Measurements from ENCODE around the gene C21orf91.

The C21orf91 gene

DNA sequence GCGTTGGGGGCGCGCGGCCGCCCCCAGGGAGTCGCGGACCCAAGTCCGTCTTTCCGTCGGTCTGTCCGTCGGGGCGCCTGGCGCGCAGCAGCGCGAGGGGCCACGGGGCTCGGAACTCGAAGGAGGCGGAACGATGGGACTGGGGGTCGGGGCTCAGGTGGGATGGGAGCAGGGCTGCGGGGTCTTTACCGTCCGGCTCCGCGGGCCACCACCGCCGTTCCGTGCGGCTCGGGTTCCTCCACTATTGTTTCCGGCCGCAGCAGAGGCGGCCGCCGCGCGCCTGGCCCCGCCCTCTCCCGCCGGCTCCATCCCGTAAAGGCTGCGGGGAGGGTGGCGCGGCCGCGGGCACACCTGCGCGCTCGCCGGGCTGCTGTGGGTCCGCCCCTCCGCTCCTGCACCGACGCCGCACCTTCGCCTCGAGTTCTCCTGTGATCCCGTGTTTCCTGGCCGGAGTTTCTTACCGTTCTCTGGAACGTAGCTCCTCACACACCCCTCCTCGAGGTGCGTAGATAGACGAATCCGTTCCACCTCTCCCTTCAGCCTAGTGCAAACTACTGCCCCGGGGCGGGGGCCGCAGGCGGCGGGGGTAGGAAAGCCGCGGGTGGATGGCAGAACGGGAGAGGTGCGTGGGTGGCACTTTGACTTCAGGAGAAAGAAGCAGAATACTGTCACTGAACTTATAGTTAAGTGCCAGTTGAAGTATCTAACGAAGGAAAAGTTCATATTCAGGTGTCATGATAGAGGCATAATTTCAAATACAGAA is at the start of gene C21orf91:
C21orf91 (minus strand) TSS at position 243 of the 763 bp plus-strand sequence. CDS start 1,038 bp downstream, outside the sequence.
- no peaks in the 10 kb centered on the region for H3K9me3 ChIP-seq (ENCODE audit: control insufficient read depth in 2 of 2, low read length in 2 of 2)
- H3K4me1 ChIP-seq (ENCODE audit: control insufficient read depth in 2 of 2, insufficient read depth in 2 of 2, low read length in 2 of 2) = peaks cover 4 to 8% of the 10 kb centered on the region in 2 donors
- peak within 1 kb of the TSS; percentile 95 for H3K4me3 ChIP-seq (ENCODE audit: low read length in 2 of 2)
- peaks cover 0 to 6% of the 10 kb centered on the region in 2 donors for H3K36me3 ChIP-seq (ENCODE audit: control insufficient read depth in 2 of 2, insufficient read depth in 2 of 2, low read length in 2 of 2)
- H3K9ac ChIP-seq (ENCODE audit: low read depth in 1 of 2, low read length in 2 of 2) = peak within 1 kb of the TSS; percentile 79 to 94
- H3K27ac ChIP-seq (ENCODE audit: low read depth in 2 of 2, low read length in 2 of 2) = peak within 1 kb of the TSS; percentile 93 to 94
- H3K27me3 ChIP-seq (ENCODE audit: control insufficient read depth in 2 of 2, insufficient read depth in 2 of 2, low read length in 2 of 2) = no peaks in the 10 kb centered on the region

GRCh38 chr21:17866590-17866989 is 47.4 kb upstream of the C21orf91 start:
- Histone ChIP-seq H3K27me3 (ENCODE audit: control insufficient read depth in 2 of 2, insufficient read depth in 2 of 2, low read length in 2 of 2) (no peaks in the 10 kb centered on the region), H3K9ac (ENCODE audit: low read depth in 1 of 2, low read length in 2 of 2) (no peak overlapping the region), H3K9me3 (ENCODE audit: control insufficient read depth in 2 of 2, low read length in 2 of 2) (no peaks in the 10 kb centered on the region), H3K36me3 (ENCODE audit: control insufficient read depth in 2 of 2, insufficient read depth in 2 of 2, low read length in 2 of 2) (no peaks in the 10 kb centered on the region), H3K4me1 (ENCODE audit: control insufficient read depth in 2 of 2, insufficient read depth in 2 of 2, low read length in 2 of 2) (no peaks in the 10 kb centered on the region), H3K4me3 (ENCODE audit: low read length in 2 of 2) (no peak overlapping the region), H3K27ac (ENCODE audit: low read depth in 2 of 2, low read length in 2 of 2) (no peak overlapping the region)

GRCh38 chr21:17859661-17860060 is 40.5 kb upstream of the C21orf91 start:
- Histone ChIP-seq H3K9ac (ENCODE audit: low read depth in 1 of 2, low read length in 2 of 2) (no peak overlapping the region), H3K27ac (ENCODE audit: low read depth in 2 of 2, low read length in 2 of 2) (no peak overlapping the region)

GRCh38 chr21:17858747-17859146 is 39.6 kb upstream of the C21orf91 start:
- Histone ChIP-seq H3K9ac (ENCODE audit: low read depth in 1 of 2, low read length in 2 of 2) (no peak overlapping the region), H3K4me3 (ENCODE audit: low read length in 2 of 2) (no peak overlapping the region), H3K4me1 (ENCODE audit: control insufficient read depth in 2 of 2, insufficient read depth in 2 of 2, low read length in 2 of 2) (no peaks in the 10 kb centered on the region), H3K27me3 (ENCODE audit: control insufficient read depth in 2 of 2, insufficient read depth in 2 of 2, low read length in 2 of 2) (no peaks in the 10 kb centered on the region), H3K36me3 (ENCODE audit: control insufficient read depth in 2 of 2, insufficient read depth in 2 of 2, low read length in 2 of 2) (no peaks in the 10 kb centered on the region), H3K9me3 (ENCODE audit: control insufficient read depth in 2 of 2, low read length in 2 of 2) (no peaks in the 10 kb centered on the region), H3K27ac (ENCODE audit: low read depth in 2 of 2, low read length in 2 of 2) (no peak overlapping the region)

More at GRCh38 chr21:17859661-17860060, 40.5 kb upstream of the C21orf91 start:
- Histone ChIP-seq H3K9me3 (ENCODE audit: control insufficient read depth in 2 of 2, low read length in 2 of 2) (no peaks in the 10 kb centered on the region), H3K4me1 (ENCODE audit: control insufficient read depth in 2 of 2, insufficient read depth in 2 of 2, low read length in 2 of 2) (no peaks in the 10 kb centered on the region), H3K36me3 (ENCODE audit: control insufficient read depth in 2 of 2, insufficient read depth in 2 of 2, low read length in 2 of 2) (no peaks in the 10 kb centered on the region), H3K27me3 (ENCODE audit: control insufficient read depth in 2 of 2, insufficient read depth in 2 of 2, low read length in 2 of 2) (no peaks in the 10 kb centered on the region), H3K4me3 (ENCODE audit: low read length in 2 of 2) (no peak overlapping the region)

- Histone ChIP-seq H3K9me3 (ENCODE audit: control insufficient read depth in 2 of 2, low read length in 2 of 2) (no peaks in the 10 kb centered on the region), H3K4me3 (ENCODE audit: low read length in 2 of 2) (no peak overlapping the region), H3K36me3 (ENCODE audit: control insufficient read depth in 2 of 2, insufficient read depth in 2 of 2, low read length in 2 of 2) (no peaks in the 10 kb centered on the region), H3K4me1 (ENCODE audit: control insufficient read depth in 2 of 2, insufficient read depth in 2 of 2, low read length in 2 of 2) (no peaks in the 10 kb centered on the region), H3K27ac (ENCODE audit: low read depth in 2 of 2, low read length in 2 of 2) (no peak overlapping the region), H3K9ac (ENCODE audit: low read depth in 1 of 2, low read length in 2 of 2) (no peak overlapping the region), H3K27me3 (ENCODE audit: control insufficient read depth in 2 of 2, insufficient read depth in 2 of 2, low read length in 2 of 2) (no peaks in the 10 kb centered on the region)
These were observed 35.6 kb upstream of the C21orf91 start for GRCh38 chr21:17854745-17855144.

DNA sequence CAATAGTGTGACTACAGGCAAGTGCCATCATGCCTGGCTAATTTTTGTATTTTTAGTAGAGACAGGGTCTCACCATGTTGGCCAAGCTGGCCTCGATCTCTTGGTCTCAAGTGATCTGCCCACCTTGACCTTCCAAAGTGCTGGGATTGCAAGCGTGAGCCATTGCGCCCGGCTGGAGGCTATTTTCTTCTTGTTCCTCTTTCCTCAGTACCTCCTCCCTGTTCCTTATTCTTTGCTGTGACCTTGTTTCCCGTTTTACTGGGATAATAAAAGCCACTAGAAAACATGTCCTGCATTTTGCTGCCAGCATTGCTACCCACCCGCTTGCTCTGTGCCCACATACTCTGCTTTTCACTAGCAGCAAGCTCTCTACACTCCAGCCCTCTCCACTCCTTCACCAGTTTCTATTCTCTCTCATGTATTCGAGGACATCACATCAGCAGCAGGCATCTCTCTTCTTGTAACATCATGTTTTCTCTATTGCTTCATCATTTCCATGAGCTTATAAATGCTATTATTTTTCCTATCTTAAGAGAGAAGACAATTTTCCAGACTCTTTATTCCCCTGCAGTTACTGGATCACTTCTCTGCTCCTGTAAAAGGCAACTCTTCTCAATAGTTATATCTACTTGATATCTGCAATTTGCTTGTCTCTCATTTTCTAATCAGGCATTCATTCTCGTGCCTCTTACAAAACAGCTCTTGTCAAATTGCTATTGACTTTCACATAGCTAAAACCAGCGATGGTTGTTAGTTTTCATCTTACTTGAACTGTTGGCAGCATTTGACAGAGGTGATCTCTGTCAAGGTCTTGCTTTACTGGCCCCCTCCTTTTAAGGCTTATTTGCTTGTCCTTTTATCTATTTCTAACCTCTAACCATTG is 34.5 kb upstream of the C21orf91 start:
- no peaks in the 10 kb centered on the region for H3K4me1 ChIP-seq (ENCODE audit: control insufficient read depth in 2 of 2, insufficient read depth in 2 of 2, low read length in 2 of 2)
- no peaks in the 10 kb centered on the region for H3K9me3 ChIP-seq (ENCODE audit: control insufficient read depth in 2 of 2, low read length in 2 of 2)
- H3K27ac ChIP-seq (ENCODE audit: low read depth in 2 of 2, low read length in 2 of 2) = no peak overlapping the region
- H3K4me3 ChIP-seq (ENCODE audit: low read length in 2 of 2) = no peak overlapping the region
- H3K9ac ChIP-seq (ENCODE audit: low read depth in 1 of 2, low read length in 2 of 2) = no peak overlapping the region
- H3K27me3 ChIP-seq (ENCODE audit: control insufficient read depth in 2 of 2, insufficient read depth in 2 of 2, low read length in 2 of 2) = no peaks in the 10 kb centered on the region
- H3K36me3 ChIP-seq (ENCODE audit: control insufficient read depth in 2 of 2, insufficient read depth in 2 of 2, low read length in 2 of 2) = no peaks in the 10 kb centered on the region

DNA sequence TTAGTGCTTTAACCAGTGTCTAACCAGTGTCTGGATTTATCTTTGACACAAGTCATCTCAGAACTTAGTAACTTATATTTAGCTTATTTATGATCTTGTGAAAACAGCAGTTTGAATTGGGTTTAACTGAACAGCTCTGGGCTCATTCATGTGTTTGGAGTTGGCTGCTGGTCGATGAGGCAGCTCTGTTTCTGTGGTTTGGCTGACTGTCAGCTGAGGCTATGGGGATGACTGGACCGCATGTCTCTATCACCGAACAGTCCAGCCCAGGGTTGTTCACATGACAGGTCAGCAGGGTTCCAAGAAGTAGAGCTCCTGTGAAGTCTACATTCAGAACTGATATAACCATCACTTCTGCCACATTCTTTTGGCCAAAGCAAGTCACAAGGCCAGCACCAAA is 29.1 kb upstream of the C21orf91 start:
- H3K9ac ChIP-seq (ENCODE audit: low read depth in 1 of 2, low read length in 2 of 2) = no peak overlapping the region
- no peaks in the 10 kb centered on the region for H3K4me1 ChIP-seq (ENCODE audit: control insufficient read depth in 2 of 2, insufficient read depth in 2 of 2, low read length in 2 of 2)
- H3K27me3 ChIP-seq (ENCODE audit: control insufficient read depth in 2 of 2, insufficient read depth in 2 of 2, low read length in 2 of 2) = no peaks in the 10 kb centered on the region
- H3K4me3 ChIP-seq (ENCODE audit: low read length in 2 of 2) = no peak overlapping the region
- H3K36me3 ChIP-seq (ENCODE audit: control insufficient read depth in 2 of 2, insufficient read depth in 2 of 2, low read length in 2 of 2) = no peaks in the 10 kb centered on the region
- H3K9me3 ChIP-seq (ENCODE audit: control insufficient read depth in 2 of 2, low read length in 2 of 2) = no peaks in the 10 kb centered on the region
- H3K27ac ChIP-seq (ENCODE audit: low read depth in 2 of 2, low read length in 2 of 2) = no peak overlapping the region

DNA sequence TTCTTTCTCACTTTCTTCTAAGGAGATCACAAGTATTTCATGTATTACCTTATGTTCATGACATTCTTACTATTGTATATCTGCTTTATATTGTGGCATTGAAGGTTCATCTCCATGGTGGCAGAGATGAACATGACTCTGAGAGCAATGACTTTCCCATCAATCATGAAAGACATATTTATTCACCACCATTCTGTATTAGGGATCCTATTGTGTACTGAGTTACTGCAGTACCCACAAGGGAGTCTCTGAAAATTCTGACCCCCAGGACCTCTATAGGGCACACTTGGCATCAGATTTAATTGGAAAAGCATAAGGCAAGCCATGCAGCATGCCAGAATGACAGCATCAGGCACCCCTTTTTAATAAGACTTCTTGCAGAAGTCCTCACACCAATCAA is 21.9 kb upstream of the C21orf91 start:
- H3K4me3 ChIP-seq (ENCODE audit: low read length in 2 of 2) = no peak overlapping the region
- no peak overlapping the region for H3K9ac ChIP-seq (ENCODE audit: low read depth in 1 of 2, low read length in 2 of 2)
- H3K4me1 ChIP-seq (ENCODE audit: control insufficient read depth in 2 of 2, insufficient read depth in 2 of 2, low read length in 2 of 2) = no peaks in the 10 kb centered on the region
- H3K27me3 ChIP-seq (ENCODE audit: control insufficient read depth in 2 of 2, insufficient read depth in 2 of 2, low read length in 2 of 2) = no peaks in the 10 kb centered on the region
- no peak overlapping the region for H3K27ac ChIP-seq (ENCODE audit: low read depth in 2 of 2, low read length in 2 of 2)
- no peaks in the 10 kb centered on the region for H3K36me3 ChIP-seq (ENCODE audit: control insufficient read depth in 2 of 2, insufficient read depth in 2 of 2, low read length in 2 of 2)
- no peaks in the 10 kb centered on the region for H3K9me3 ChIP-seq (ENCODE audit: control insufficient read depth in 2 of 2, low read length in 2 of 2)

- Histone ChIP-seq H3K36me3 (ENCODE audit: control insufficient read depth in 2 of 2, insufficient read depth in 2 of 2, low read length in 2 of 2) (no peaks in the 10 kb centered on the region), H3K9me3 (ENCODE audit: control insufficient read depth in 2 of 2, low read length in 2 of 2) (no peaks in the 10 kb centered on the region), H3K27me3 (ENCODE audit: control insufficient read depth in 2 of 2, insufficient read depth in 2 of 2, low read length in 2 of 2) (no peaks in the 10 kb centered on the region), H3K27ac (ENCODE audit: low read depth in 2 of 2, low read length in 2 of 2) (no peak overlapping the region), H3K9ac (ENCODE audit: low read depth in 1 of 2, low read length in 2 of 2) (no peak overlapping the region), H3K4me3 (ENCODE audit: low read length in 2 of 2) (no peak overlapping the region), H3K4me1 (ENCODE audit: control insufficient read depth in 2 of 2, insufficient read depth in 2 of 2, low read length in 2 of 2) (no peaks in the 10 kb centered on the region)
These were observed 15.6 kb upstream of the C21orf91 start for GRCh38 chr21:17834639-17835354.

GRCh38 chr21:17829472-17829871 is 10.3 kb upstream of the C21orf91 start:
- no peak overlapping the region for H3K27ac ChIP-seq (ENCODE audit: low read depth in 2 of 2, low read length in 2 of 2)
- H3K36me3 ChIP-seq (ENCODE audit: control insufficient read depth in 2 of 2, insufficient read depth in 2 of 2, low read length in 2 of 2) = no peaks in the 10 kb centered on the region
- H3K27me3 ChIP-seq (ENCODE audit: control insufficient read depth in 2 of 2, insufficient read depth in 2 of 2, low read length in 2 of 2) = no peaks in the 10 kb centered on the region
- no peaks in the 10 kb centered on the region for H3K9me3 ChIP-seq (ENCODE audit: control insufficient read depth in 2 of 2, low read length in 2 of 2)
- H3K9ac ChIP-seq (ENCODE audit: low read depth in 1 of 2, low read length in 2 of 2) = no peak overlapping the region
- no peak overlapping the region for H3K4me3 ChIP-seq (ENCODE audit: low read length in 2 of 2)
- no peaks in the 10 kb centered on the region for H3K4me1 ChIP-seq (ENCODE audit: control insufficient read depth in 2 of 2, insufficient read depth in 2 of 2, low read length in 2 of 2)

All from mucosa of rectum (tissue), 2 donors.